CD4-positive, alpha-beta T cell treated with Interleukin-17A for 4 hours (primary cell): ENCODE measurements around the gene DNAJB13.
"Not testable (repeated sequence)": the region's sequence is repeated elsewhere in the genome, so short reads cannot be mapped to it uniquely, and the experiment has no call there.

Experiments used
- DNase-seq: peaks from one replicate; pipeline ENCODE4 v3.0.0-alpha.2; 2020; ENCODE audit warnings: mixed read lengths

DNAJB13 gene

GRCh38 chr11:73978576-73979086 lies 27.8 kb downstream of the DNAJB13 start:
- no peak for DNase-seq

- DNase-seq, result peak; percentile 89
These were observed 29.5 kb downstream of the DNAJB13 start for GRCh38 chr11:73980001-73980961.

GRCh38 chr11:73981051-73981805 lies 30.4 kb downstream of the DNAJB13 start:
- no peak for DNase-seq

- peak; percentile 92 for DNase-seq
These were observed 31.8 kb downstream of the DNAJB13 start, which contains the start of gene UCP2 for GRCh38 chr11:73982595-73982989. Gene UCP2 (minus strand): TSS chr11:73982843. CDS start chr11:73978378, 4,465 bp downstream.

GRCh38 chr11:73982990-73983740 lies 32.3 kb downstream of the DNAJB13 start:
- peak; percentile 93 for DNase-seq

- DNase-seq, result peak; percentile 39
These were observed 33.1 kb downstream of the DNAJB13 start for GRCh38 chr11:73983741-73984538.

GRCh38 chr11:73985661-73986060 lies 34.8 kb downstream of the DNAJB13 start:
- not testable (repeated sequence) for DNase-seq

GRCh38 chr11:73988227-73988626 lies 37.4 kb downstream of the DNAJB13 start:
- DNase-seq, result no peak

- DNase-seq, result no peak
These were observed 38.3 kb downstream of the DNAJB13 start for GRCh38 chr11:73989156-73989555.

GRCh38 chr11:73990730-73991129 lies 39.9 kb downstream of the DNAJB13 start:
- no peak for DNase-seq

GRCh38 chr11:73991471-73992006 lies 40.7 kb downstream of the DNAJB13 start:
- DNase-seq, result no peak

- DNase-seq, result no peak
These were observed 44.4 kb downstream of the DNAJB13 start for GRCh38 chr11:73995247-73995646.

GRCh38 chr11:73995731-73996130 lies 44.9 kb downstream of the DNAJB13 start:
- peak; percentile 53 for DNase-seq

GRCh38 chr11:73996161-73996747 lies 45.4 kb downstream of the DNAJB13 start:
- no peak for DNase-seq

- DNase-seq, result no peak
These were observed 46.4 kb downstream of the DNAJB13 start for GRCh38 chr11:73997120-73997770.

GRCh38 chr11:73998846-73999575 lies 48.2 kb downstream of the DNAJB13 start:
- no peak for DNase-seq

- no peak for DNase-seq
These were observed 48.9 kb downstream of the DNAJB13 start for GRCh38 chr11:73999581-74000306.

GRCh38 chr11:74000307-74001133 lies 49.7 kb downstream of the DNAJB13 start:
- DNase-seq, result no peak
